ENCODE measurements around the gene TMEM220. TPM values are rescaled to one million over a fixed set of nuclear protein-coding genes. Genes with fewer than 3 reads are reported as not detected.
A peak's percentile ranks its signal among the peaks of the same experiment; 100 is the strongest.

TMEM220 gene
- polyA plus RNA-seq (2012; rRNA removed) = 2.7 and 3.1 TPM in 2 replicates
- polyA plus RNA-seq (2012; cell fraction: cytosol; rRNA removed) = 1.1 and 1.9 TPM in 2 replicates
- 0.88 and 3.4 TPM in 2 replicates for polyA plus RNA-seq (2012; cell fraction: nucleus; rRNA removed)

- Histone ChIP-seq H3K4me2 (peak within 1 kb of the TSS; percentile 84), H3K9me2 (no peaks in the 10 kb centered on the region), H3K79me2 (ENCODE audit: insufficient read depth) (no peaks in the 10 kb centered on the region), H3K36me3 (replicated peaks in 1 of 2; ENCODE audit: control insufficient read depth in 1 of 2, insufficient read depth in 2 of 2, low read length in 1 of 2) (no peaks in the 10 kb centered on the region), H3K4me3 (ENCODE audit: low read depth in 2 of 2, low read length in 1 of 2) (peak within 1 kb of the TSS; percentile 60 to 61), H3K27me3 (ENCODE audit: insufficient read depth) (no peaks in the 10 kb centered on the region), H3K27ac (ENCODE audit: low read depth in 2 of 2, low read length in 1 of 2) (peak within 1 kb of the TSS; percentile 20 to 76; a peak in 1 of 4 replicates), H3F3A (replicated peaks; ENCODE audit: insufficient read depth) (peaks cover 16% of the 10 kb centered on the region), H2AFZ (ENCODE audit: low read depth) (peak within 1 kb of the TSS; percentile 96), H3K9ac (peak within 1 kb of the TSS; percentile 56), H4K20me1 (ENCODE audit: insufficient read depth) (no peaks in the 10 kb centered on the region), H3K9me3 (no peaks in the 10 kb centered on the region), H3K4me1 (ENCODE audit: control insufficient read depth in 1 of 2, insufficient read depth in 2 of 2, low read depth in 1 of 2, low read length in 1 of 2) (peaks cover 0 to 6% of the 10 kb centered on the region in 2 experiments; a peak in 1 of 4 replicates)
- POLR2A ChIA-PET = interaction anchor here (1.0 to 1.4 kb wide), 2 partner anchors 19 to 49 kb away, joined by 3 read pairs; no protein-coding TSS in a partner anchor
- TF ChIP-seq JUND (IDR thresholded peaks at IDR 0.05) = no peak
- TF ChIP-seq GATA2 (CRISPR knock-in tag; IDR thresholded peaks at IDR 0.05) = no peak
- TF ChIP-seq, protein P1, sequence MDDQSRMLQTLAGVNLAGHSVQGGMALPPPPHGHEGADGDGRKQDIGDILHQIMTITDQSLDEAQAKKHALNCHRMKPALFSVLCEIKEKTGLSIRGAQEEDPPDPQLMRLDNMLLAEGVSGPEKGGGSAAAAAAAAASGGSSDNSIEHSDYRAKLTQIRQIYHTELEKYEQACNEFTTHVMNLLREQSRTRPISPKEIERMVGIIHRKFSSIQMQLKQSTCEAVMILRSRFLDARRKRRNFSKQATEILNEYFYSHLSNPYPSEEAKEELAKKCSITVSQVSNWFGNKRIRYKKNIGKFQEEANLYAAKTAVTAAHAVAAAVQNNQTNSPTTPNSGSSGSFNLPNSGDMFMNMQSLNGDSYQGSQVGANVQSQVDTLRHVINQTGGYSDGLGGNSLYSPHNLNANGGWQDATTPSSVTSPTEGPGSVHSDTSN (IDR thresholded peaks at IDR 0.05) = no peak
- TF ChIP-seq FOXJ3 (CRISPR knock-in tag; IDR thresholded peaks at IDR 0.05) = no peak
- TF ChIP-seq, protein P2, sequence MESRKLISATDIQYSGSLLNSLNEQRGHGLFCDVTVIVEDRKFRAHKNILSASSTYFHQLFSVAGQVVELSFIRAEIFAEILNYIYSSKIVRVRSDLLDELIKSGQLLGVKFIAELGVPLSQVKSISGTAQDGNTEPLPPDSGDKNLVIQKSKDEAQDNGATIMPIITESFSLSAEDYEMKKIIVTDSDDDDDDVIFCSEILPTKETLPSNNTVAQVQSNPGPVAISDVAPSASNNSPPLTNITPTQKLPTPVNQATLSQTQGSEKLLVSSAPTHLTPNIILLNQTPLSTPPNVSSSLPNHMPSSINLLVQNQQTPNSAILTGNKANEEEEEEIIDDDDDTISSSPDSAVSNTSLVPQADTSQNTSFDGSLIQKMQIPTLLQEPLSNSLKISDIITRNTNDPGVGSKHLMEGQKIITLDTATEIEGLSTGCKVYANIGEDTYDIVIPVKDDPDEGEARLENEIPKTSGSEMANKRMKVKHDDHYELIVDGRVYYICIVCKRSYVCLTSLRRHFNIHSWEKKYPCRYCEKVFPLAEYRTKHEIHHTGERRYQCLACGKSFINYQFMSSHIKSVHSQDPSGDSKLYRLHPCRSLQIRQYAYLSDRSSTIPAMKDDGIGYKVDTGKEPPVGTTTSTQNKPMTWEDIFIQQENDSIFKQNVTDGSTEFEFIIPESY (IDR thresholded peaks at IDR 0.05; ENCODE audit: borderline replicate concordance, low read depth) = no peak
- no peak for TF ChIP-seq EP300 (IDR thresholded peaks at IDR 0.05; ENCODE audit: borderline replicate concordance in 1 of 2, low read depth in 1 of 2, low read length in 1 of 2)
- TF ChIP-seq SIN3A (IDR thresholded peaks at IDR 0.05; ENCODE audit: borderline replicate concordance, low read depth, low read length) = no peak
- no peak for TF ChIP-seq TAF1 (IDR thresholded peaks at IDR 0.05; ENCODE audit: borderline replicate concordance, low read depth, low read length)
- TF ChIP-seq, protein P3, sequence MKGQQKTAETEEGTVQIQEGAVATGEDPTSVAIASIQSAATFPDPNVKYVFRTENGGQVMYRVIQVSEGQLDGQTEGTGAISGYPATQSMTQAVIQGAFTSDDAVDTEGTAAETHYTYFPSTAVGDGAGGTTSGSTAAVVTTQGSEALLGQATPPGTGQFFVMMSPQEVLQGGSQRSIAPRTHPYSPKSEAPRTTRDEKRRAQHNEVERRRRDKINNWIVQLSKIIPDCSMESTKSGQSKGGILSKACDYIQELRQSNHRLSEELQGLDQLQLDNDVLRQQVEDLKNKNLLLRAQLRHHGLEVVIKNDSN (IDR thresholded peaks at IDR 0.05; ENCODE audit: borderline replicate concordance, low read depth) = no peak
- TF ChIP-seq RFX5 (IDR thresholded peaks at IDR 0.05; ENCODE audit: low read length) = no peak
- TF ChIP-seq MXI1 (IDR thresholded peaks at IDR 0.05; ENCODE audit: low read depth, low read length) = peak; percentile 72; the same call in 1 of the 2 replicates
- TF ChIP-seq, protein P4, sequence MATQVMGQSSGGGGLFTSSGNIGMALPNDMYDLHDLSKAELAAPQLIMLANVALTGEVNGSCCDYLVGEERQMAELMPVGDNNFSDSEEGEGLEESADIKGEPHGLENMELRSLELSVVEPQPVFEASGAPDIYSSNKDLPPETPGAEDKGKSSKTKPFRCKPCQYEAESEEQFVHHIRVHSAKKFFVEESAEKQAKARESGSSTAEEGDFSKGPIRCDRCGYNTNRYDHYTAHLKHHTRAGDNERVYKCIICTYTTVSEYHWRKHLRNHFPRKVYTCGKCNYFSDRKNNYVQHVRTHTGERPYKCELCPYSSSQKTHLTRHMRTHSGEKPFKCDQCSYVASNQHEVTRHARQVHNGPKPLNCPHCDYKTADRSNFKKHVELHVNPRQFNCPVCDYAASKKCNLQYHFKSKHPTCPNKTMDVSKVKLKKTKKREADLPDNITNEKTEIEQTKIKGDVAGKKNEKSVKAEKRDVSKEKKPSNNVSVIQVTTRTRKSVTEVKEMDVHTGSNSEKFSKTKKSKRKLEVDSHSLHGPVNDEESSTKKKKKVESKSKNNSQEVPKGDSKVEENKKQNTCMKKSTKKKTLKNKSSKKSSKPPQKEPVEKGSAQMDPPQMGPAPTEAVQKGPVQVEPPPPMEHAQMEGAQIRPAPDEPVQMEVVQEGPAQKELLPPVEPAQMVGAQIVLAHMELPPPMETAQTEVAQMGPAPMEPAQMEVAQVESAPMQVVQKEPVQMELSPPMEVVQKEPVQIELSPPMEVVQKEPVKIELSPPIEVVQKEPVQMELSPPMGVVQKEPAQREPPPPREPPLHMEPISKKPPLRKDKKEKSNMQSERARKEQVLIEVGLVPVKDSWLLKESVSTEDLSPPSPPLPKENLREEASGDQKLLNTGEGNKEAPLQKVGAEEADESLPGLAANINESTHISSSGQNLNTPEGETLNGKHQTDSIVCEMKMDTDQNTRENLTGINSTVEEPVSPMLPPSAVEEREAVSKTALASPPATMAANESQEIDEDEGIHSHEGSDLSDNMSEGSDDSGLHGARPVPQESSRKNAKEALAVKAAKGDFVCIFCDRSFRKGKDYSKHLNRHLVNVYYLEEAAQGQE (IDR thresholded peaks at IDR 0.05; ENCODE audit: low read depth, low read length) = no peak
- no peak; the same call in 1 of the 2 replicates for TF ChIP-seq POLR2AphosphoS5 (IDR thresholded peaks at IDR 0.05; ENCODE audit: low read depth, low read length)
- 0 out of 2 replicates have a peak, but pooled peaks have one; percentile 16 for TF ChIP-seq GABPA (IDR thresholded peaks at IDR 0.05; ENCODE audit: low read depth)
- TF ChIP-seq SMC3 (IDR thresholded peaks at IDR 0.05; ENCODE audit: low read depth, low read length) = no peak
- TF ChIP-seq FOXM1 (IDR thresholded peaks at IDR 0.05; ENCODE audit: low read depth) = no peak
- TF ChIP-seq MAX (IDR thresholded peaks at IDR 0.05; ENCODE audit: low read depth) = peak; percentile 72; the same call in 1 of the 2 replicates
- no peak for TF ChIP-seq RCOR1 (IDR thresholded peaks at IDR 0.05; ENCODE audit: low read length)
- TF ChIP-seq NFIC (IDR thresholded peaks at IDR 0.05; ENCODE audit: borderline replicate concordance) = no peak
- TF ChIP-seq EZH2phosphoT487 (IDR thresholded peaks at IDR 0.05; ENCODE audit: borderline replicate concordance, low read depth) = no peak
- TF ChIP-seq RAD21 (IDR thresholded peaks at IDR 0.05; ENCODE audit: low read length) = no peak
- 27% methylated on average over 39 of the region's 79 CpGs for WGBS (ENCODE audit: low lambda C conversion rate)
- peak; percentile 87 for DNase-seq
- CTCF ChIA-PET = interaction anchor here (2.1 kb wide), 1 partner anchor 33 kb away, joined by 7 read pairs; no protein-coding TSS in a partner anchor
Observed at GRCh38 chr17:10729334-10730193, at the start of gene TMEM220. TMEM220 (minus strand) TSS chr17:10730023; CDS start chr17:10729851, 172 bp downstream.

Data from SK-N-SH (cell line).